ENCODE results near the gene SH3TC1. TPM values are rescaled to one million over a fixed set of nuclear protein-coding genes. Genes with fewer than 3 reads are reported as not detected.
A peak's percentile ranks its signal among the peaks of the same experiment; 100 is the strongest.

Gene SH3TC1
- total and polyA plus RNA-seq, 2 of the 13 experiments (the other 11 are each of a cell fraction or from before 2014, with no cell fraction given): 14.9 to 21.8 TPM

DNA sequence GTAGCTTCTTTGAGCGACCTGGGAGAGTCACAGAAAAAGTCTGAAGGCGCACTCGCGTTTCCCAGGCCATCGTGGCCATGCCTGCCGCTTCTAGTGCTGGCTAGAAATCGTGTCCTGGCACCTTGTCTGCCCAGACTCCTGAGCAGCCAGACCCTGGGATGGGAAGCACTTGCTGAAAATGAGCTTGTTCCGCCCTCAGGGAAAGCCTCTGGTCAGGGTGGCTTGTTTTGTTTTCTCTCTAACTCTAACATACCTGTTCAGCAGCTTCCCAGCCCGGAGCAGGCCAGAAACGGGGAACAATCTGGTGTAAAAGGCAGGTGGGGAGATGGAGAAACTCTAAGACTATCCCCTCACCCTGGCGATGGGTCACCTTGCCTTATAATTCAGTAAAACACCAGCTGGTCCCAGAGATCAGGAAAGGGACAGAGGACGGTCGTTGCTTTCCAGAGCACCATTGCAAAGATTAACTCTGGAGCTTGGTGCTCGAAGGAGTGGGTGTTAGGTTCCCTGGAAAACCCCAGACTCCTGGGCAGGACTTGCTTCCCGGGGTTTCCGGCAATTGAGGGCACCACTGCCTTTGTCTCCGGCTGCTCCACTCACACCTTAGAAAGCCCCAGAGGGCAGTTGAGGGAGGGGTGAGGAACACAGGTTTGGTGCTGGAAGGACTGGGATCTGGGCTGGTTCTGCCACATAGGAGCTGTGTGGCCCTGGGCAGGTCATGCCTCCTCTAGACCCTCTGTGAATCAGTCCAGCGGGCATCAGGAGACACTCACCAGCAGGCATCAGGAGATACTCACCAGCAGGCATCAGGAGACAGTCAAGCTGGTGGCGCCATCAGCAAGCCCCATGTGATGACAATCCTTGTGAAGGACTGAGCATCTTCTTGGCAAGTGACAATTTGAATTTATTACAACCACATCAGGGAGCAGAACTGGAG is 4.5 kb upstream of the SH3TC1 start:
- CTCF ChIA-PET (ENCODE audit: low intra/inter-chr PET ratio, low total read pairs): no interaction called here
- in situ Hi-C loops (cut with HindIII; ENCODE audit: extremely low pct_ligation_motif_present, low pct_unique_long_range_greater_than_20kb): no loop called here

DNA sequence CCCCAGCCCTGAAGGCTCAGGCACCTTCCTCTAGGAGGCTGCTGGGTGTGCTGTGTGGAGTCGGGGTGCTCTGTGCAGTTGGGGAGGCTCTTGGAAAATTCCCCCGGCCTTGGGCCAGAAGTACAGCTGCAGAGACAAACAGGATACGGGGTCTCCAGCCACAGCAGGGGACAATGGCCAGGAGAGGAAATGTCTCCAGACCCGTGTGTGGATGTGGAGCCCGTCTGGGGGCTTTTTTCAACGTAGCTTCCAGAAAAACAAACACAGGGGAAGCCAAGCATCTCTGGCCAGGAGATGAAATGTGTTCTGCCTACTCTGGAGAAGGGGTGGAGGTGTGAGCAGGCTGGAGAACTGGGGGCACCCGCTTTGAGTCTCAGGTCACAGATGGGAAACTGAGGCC is 3.7 kb upstream of the SH3TC1 start:
- Histone ChIP-seq H3K4me2 (ENCODE audit: low read depth, low read length) (no peak overlapping the region), H3K9ac (ENCODE audit: insufficient read depth, low read depth, low read length) (no peak overlapping the region), H3K4me1 (ENCODE audit: insufficient read depth, low read length) (peaks cover 59% of the 10 kb centered on the region), H3K27ac (ENCODE audit: extremely low read length, insufficient read depth, low read length) (no peak overlapping the region), H3K4me3 (replicated peaks in 1 of 3; ENCODE audit: insufficient read depth in 1 of 3, low read depth in 2 of 3, low read length in 3 of 3) (no peak overlapping the region), H3K27me3 (ENCODE audit: control insufficient read depth in 1 of 2, insufficient read depth in 2 of 2, low read length in 2 of 2) (peaks cover 0 to 52% of the 10 kb centered on the region in 2 experiments; a peak in 3 of 5 replicates), H3K36me3 (replicated peaks in 1 of 2; ENCODE audit: control insufficient read depth in 1 of 2, insufficient read depth in 2 of 2, low read length in 2 of 2) (no peaks in the 10 kb centered on the region), H4K20me1 (ENCODE audit: insufficient read depth, low read length) (no peaks in the 10 kb centered on the region), H2AFZ (ENCODE audit: low read length) (no peak overlapping the region), H3K79me2 (ENCODE audit: insufficient read depth, low read length) (peaks cover 13% of the 10 kb centered on the region), H3K9me3 (ENCODE audit: low read length) (no peaks in the 10 kb centered on the region)
- DNase-seq (ENCODE audit: low spot score): no peak
- ChIA-PET CTCF (ENCODE audit: low intra/inter-chr PET ratio, low total read pairs) (no interaction called here), POLR2A (interaction anchor here (0.8 kb wide), 1 partner anchor 31 kb away, joined by 3 read pairs; no protein-coding TSS in a partner anchor)
- no TSS peak for BruUV-seq (replicated peaks)
- in situ Hi-C loops (cut with HindIII; ENCODE audit: extremely low pct_ligation_motif_present, low pct_unique_long_range_greater_than_20kb) (no loop called here), intact Hi-C loops (cut with micrococcal nuclease; ENCODE audit: unreplicated experiment) (no loop called here)
- no peak for ATAC-seq
- WGBS (ENCODE audit: low lambda C conversion rate): 19% methylated on average over 6 of the region's 7 CpGs
- FAIRE-seq: no peak
- TF ChIP-seq SMAD3 (CRISPR knock-in tag; IDR thresholded peaks at IDR 0.05) (no peak), ZNF652 (CRISPR knock-in tag; IDR thresholded peaks at IDR 0.05; ENCODE audit: borderline replicate concordance, low read depth) (no peak), ZNF292 (CRISPR knock-in tag; IDR thresholded peaks at IDR 0.05; ENCODE audit: borderline replicate concordance, low read depth) (no peak), ZNF761 (CRISPR knock-in tag; conservative IDR thresholded peaks at IDR 0.05) (no peak), ARID2 (CRISPR knock-in tag; IDR thresholded peaks at IDR 0.05; ENCODE audit: borderline replicate concordance) (no peak), SMARCE1 (IDR thresholded peaks at IDR 0.05; ENCODE audit: borderline replicate concordance) (no peak)
- TF ChIP-seq, protein P1, sequence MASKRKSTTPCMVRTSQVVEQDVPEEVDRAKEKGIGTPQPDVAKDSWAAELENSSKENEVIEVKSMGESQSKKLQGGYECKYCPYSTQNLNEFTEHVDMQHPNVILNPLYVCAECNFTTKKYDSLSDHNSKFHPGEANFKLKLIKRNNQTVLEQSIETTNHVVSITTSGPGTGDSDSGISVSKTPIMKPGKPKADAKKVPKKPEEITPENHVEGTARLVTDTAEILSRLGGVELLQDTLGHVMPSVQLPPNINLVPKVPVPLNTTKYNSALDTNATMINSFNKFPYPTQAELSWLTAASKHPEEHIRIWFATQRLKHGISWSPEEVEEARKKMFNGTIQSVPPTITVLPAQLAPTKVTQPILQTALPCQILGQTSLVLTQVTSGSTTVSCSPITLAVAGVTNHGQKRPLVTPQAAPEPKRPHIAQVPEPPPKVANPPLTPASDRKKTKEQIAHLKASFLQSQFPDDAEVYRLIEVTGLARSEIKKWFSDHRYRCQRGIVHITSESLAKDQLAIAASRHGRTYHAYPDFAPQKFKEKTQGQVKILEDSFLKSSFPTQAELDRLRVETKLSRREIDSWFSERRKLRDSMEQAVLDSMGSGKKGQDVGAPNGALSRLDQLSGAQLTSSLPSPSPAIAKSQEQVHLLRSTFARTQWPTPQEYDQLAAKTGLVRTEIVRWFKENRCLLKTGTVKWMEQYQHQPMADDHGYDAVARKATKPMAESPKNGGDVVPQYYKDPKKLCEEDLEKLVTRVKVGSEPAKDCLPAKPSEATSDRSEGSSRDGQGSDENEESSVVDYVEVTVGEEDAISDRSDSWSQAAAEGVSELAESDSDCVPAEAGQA (IDR thresholded peaks at IDR 0.05; ENCODE audit: low read depth): no peak
- TF ChIP-seq, protein P1 (CRISPR knock-in tag; IDR thresholded peaks at IDR 0.05; ENCODE audit: borderline replicate concordance): no peak
- TF ChIP-seq, protein P2, sequence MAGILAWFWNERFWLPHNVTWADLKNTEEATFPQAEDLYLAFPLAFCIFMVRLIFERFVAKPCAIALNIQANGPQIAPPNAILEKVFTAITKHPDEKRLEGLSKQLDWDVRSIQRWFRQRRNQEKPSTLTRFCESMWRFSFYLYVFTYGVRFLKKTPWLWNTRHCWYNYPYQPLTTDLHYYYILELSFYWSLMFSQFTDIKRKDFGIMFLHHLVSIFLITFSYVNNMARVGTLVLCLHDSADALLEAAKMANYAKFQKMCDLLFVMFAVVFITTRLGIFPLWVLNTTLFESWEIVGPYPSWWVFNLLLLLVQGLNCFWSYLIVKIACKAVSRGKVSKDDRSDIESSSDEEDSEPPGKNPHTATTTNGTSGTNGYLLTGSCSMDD (CRISPR knock-in tag; IDR thresholded peaks at IDR 0.05): no peak

More for the DNA sequence above, 4.5 kb upstream of the SH3TC1 start:
- WGBS (ENCODE audit: low lambda C conversion rate): 33% methylated on average over 8 of the region's 19 CpGs
- intact Hi-C loops (cut with micrococcal nuclease; ENCODE audit: unreplicated experiment): loop anchor here (5.0 kb wide), 1 partner anchor 48 kb away; no protein-coding TSS in a partner anchor
- no peaks in the 10 kb centered on the region for H4K20me1 ChIP-seq (ENCODE audit: insufficient read depth, low read length)
- ATAC-seq (no peak), DNase-seq (ENCODE audit: low spot score) (no peak), FAIRE-seq (no peak)
- H3K4me3 ChIP-seq (replicated peaks in 1 of 3; ENCODE audit: insufficient read depth in 1 of 3, low read depth in 2 of 3, low read length in 3 of 3): no peak overlapping the region
- H2AFZ ChIP-seq (ENCODE audit: low read length): no peak overlapping the region
- H3K36me3 ChIP-seq (replicated peaks in 1 of 2; ENCODE audit: control insufficient read depth in 1 of 2, insufficient read depth in 2 of 2, low read length in 2 of 2): no peaks in the 10 kb centered on the region
- H3K9me3 ChIP-seq (ENCODE audit: low read length): no peaks in the 10 kb centered on the region
- no TSS peak for BruUV-seq (replicated peaks)
- no peak overlapping the region for H3K27ac ChIP-seq (ENCODE audit: extremely low read length, insufficient read depth, low read length)
- peaks cover 68% of the 10 kb centered on the region for H3K4me1 ChIP-seq (ENCODE audit: insufficient read depth, low read length)
- no peak overlapping the region for H3K4me2 ChIP-seq (ENCODE audit: low read depth, low read length)
- POLR2A ChIA-PET: interaction anchor here (0.8 to 1.4 kb wide), 3 partner anchors 16 to 32 kb away, joined by 3 read pairs; no protein-coding TSS in a partner anchor
- TF ChIP-seq ZSCAN30 (CRISPR knock-in tag; IDR thresholded peaks at IDR 0.05): peak; percentile 87; the same call in 1 of the 2 replicates
- TF ChIP-seq NAIF1 (CRISPR knock-in tag; IDR thresholded peaks at IDR 0.05; ENCODE audit: borderline replicate concordance): no peak
- peaks cover 4% of the 10 kb centered on the region for H3K79me2 ChIP-seq (ENCODE audit: insufficient read depth, low read length)
- H3K9ac ChIP-seq (ENCODE audit: insufficient read depth, low read depth, low read length): no peak overlapping the region
- peaks cover 3 to 57% of the 10 kb centered on the region in 2 experiments; a peak in 3 of 5 replicates for H3K27me3 ChIP-seq (ENCODE audit: control insufficient read depth in 1 of 2, insufficient read depth in 2 of 2, low read length in 2 of 2)

Measured in HepG2 (cell line).